Endothelial cell (in vitro differentiated cells): ENCODE data around the gene INTS11. TPM values are rescaled to one million over a fixed set of nuclear protein-coding genes. Genes with fewer than 3 reads are reported as not detected.

ENCODE experiments used
- DNase-seq: peaks from one replicate; pipeline ENCODE4 v3.0.0; 2021; ENCODE audit warnings: low spot score
- H3K27ac Mint-ChIP-seq: one replicate; pipeline ENCODE4 v1.8.0; 2021; ENCODE audit warnings: mixed read lengths, inconsistent platforms; ENCODE audit not compliant: unreplicated experiment
- H3K27me3 Mint-ChIP-seq: one replicate; pipeline ENCODE4 v1.8.0; 2021; ENCODE audit warnings: mild to moderate bottlenecking, moderate library complexity, mixed read lengths, inconsistent platforms; ENCODE audit not compliant: unreplicated experiment
- H3K36me3 Mint-ChIP-seq: one replicate; pipeline ENCODE4 v1.8.0; 2021; ENCODE audit warnings: mild to moderate bottlenecking, low read depth, mixed read lengths, inconsistent platforms; ENCODE audit not compliant: unreplicated experiment
- H3K4me1 Mint-ChIP-seq: one replicate; pipeline ENCODE4 v1.8.0; 2021; ENCODE audit warnings: mild to moderate bottlenecking, mixed read lengths, inconsistent platforms; ENCODE audit not compliant: unreplicated experiment
- H3K4me3 Mint-ChIP-seq: one replicate; pipeline ENCODE4 v1.8.0; 2021; ENCODE audit warnings: mild to moderate bottlenecking, mixed read lengths, inconsistent platforms; ENCODE audit not compliant: unreplicated experiment
- H3K9me3 Mint-ChIP-seq: one replicate; pipeline ENCODE4 v1.8.0; 2021; ENCODE audit warnings: mixed read lengths, inconsistent platforms; ENCODE audit not compliant: unreplicated experiment
- total RNA-seq: library from RNA; stranded (reverse); fragmentation: NEBNext Ultra II Directional; extraction: Animal tissue kit (Norgen Biotek cat#: 25700); gene quantifications from one replicate; pipeline ENCODE4 v1.2.1, GENCODE V29; 2021; ENCODE audit not compliant: unreplicated experiment
- TF ChIP-seq, protein P1 (sequence below): fragments of 200-600 bp; sonication (generic); IDR thresholded peaks from one replicate; pipeline ENCODE4 v1.5.0; 2021; ENCODE audit warnings: antibody characterized with exemption; ENCODE audit not compliant: unreplicated experiment

Gene INTS11
- total RNA-seq, 1 donor from 2014 or later = 104 TPM

GRCh38 chr1:1342584-1343115 is 18.2 kb upstream of the INTS11 start:
- H3K27me3 Mint-ChIP-seq = peaks cover 13% of the 10 kb centered on the region
- no peaks in the 10 kb centered on the region for H3K9me3 Mint-ChIP-seq
- TF ChIP-seq, protein P1, sequence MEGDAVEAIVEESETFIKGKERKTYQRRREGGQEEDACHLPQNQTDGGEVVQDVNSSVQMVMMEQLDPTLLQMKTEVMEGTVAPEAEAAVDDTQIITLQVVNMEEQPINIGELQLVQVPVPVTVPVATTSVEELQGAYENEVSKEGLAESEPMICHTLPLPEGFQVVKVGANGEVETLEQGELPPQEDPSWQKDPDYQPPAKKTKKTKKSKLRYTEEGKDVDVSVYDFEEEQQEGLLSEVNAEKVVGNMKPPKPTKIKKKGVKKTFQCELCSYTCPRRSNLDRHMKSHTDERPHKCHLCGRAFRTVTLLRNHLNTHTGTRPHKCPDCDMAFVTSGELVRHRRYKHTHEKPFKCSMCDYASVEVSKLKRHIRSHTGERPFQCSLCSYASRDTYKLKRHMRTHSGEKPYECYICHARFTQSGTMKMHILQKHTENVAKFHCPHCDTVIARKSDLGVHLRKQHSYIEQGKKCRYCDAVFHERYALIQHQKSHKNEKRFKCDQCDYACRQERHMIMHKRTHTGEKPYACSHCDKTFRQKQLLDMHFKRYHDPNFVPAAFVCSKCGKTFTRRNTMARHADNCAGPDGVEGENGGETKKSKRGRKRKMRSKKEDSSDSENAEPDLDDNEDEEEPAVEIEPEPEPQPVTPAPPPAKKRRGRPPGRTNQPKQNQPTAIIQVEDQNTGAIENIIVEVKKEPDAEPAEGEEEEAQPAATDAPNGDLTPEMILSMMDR = no peak
- peaks cover 10% of the 10 kb centered on the region for H3K36me3 Mint-ChIP-seq
- H3K4me3 Mint-ChIP-seq = no peak overlapping the region
- no peaks in the 10 kb centered on the region for H3K4me1 Mint-ChIP-seq
- no peak for DNase-seq
- no peak overlapping the region for H3K27ac Mint-ChIP-seq

- H3K27ac Mint-ChIP-seq = no peak overlapping the region
- no peaks in the 10 kb centered on the region for H3K9me3 Mint-ChIP-seq
- H3K4me1 Mint-ChIP-seq = no peaks in the 10 kb centered on the region
- H3K36me3 Mint-ChIP-seq = peaks cover 10% of the 10 kb centered on the region
- no peak for DNase-seq
- H3K4me3 Mint-ChIP-seq = no peak overlapping the region
- TF ChIP-seq, protein P1 = no peak
- peaks cover 13% of the 10 kb centered on the region for H3K27me3 Mint-ChIP-seq
These were observed 17.7 kb upstream of the INTS11 start for GRCh38 chr1:1342061-1342562.

GRCh38 chr1:1341549-1342021 is 17.1 kb upstream of the INTS11 start:
- Mint-ChIP-seq H3K36me3 (peaks cover 10% of the 10 kb centered on the region), H3K4me1 (no peaks in the 10 kb centered on the region), H3K27ac (no peak overlapping the region), H3K9me3 (no peaks in the 10 kb centered on the region), H3K27me3 (peaks cover 8% of the 10 kb centered on the region), H3K4me3 (peak overlapping the region; percentile 78)
- TF ChIP-seq, protein P1 = no peak
- DNase-seq = no peak

- peak overlapping the region; percentile 52 for H3K27ac Mint-ChIP-seq
- H3K9me3 Mint-ChIP-seq = no peaks in the 10 kb centered on the region
- DNase-seq = no peak
- peaks cover 10% of the 10 kb centered on the region for H3K36me3 Mint-ChIP-seq
- H3K4me1 Mint-ChIP-seq = no peaks in the 10 kb centered on the region
- peak overlapping the region; percentile 78 for H3K4me3 Mint-ChIP-seq
- TF ChIP-seq, protein P1 = no peak
- peaks cover 8% of the 10 kb centered on the region for H3K27me3 Mint-ChIP-seq
These were observed 16.5 kb upstream of the INTS11 start for GRCh38 chr1:1340791-1341548.

GRCh38 chr1:1340185-1340584 is 15.7 kb upstream of the INTS11 start:
- TF ChIP-seq, protein P1 = no peak
- peaks cover 8% of the 10 kb centered on the region for H3K27me3 Mint-ChIP-seq
- H3K36me3 Mint-ChIP-seq = peaks cover 10% of the 10 kb centered on the region
- no peak for DNase-seq
- no peaks in the 10 kb centered on the region for H3K4me1 Mint-ChIP-seq
- no peak overlapping the region for H3K4me3 Mint-ChIP-seq
- no peak overlapping the region for H3K27ac Mint-ChIP-seq
- H3K9me3 Mint-ChIP-seq = no peaks in the 10 kb centered on the region
